Muscle layer of duodenum (tissue), 2 donors: ENCODE results near the gene BCAS3.
A peak's percentile ranks its signal among the peaks of the same experiment; 100 is the strongest.

Experiments
- H3K27ac ChIP-seq: one replicate; pipeline ENCODE4 v1.7.0; 2013; ENCODE audit warnings: mild to moderate bottlenecking, low read length
- H3K27me3 ChIP-seq: one replicate; pipeline ENCODE4 v1.7.0; 2013; ENCODE audit warnings: low read depth, mild to moderate bottlenecking, control low read depth, low read length
- H3K36me3 ChIP-seq, 2 donors: one replicate each; pipeline ENCODE4 v1.7.0; 2013; ENCODE audit warnings: low read length in 2 of 2, control low read depth in 1 of 2, mild to moderate bottlenecking in 1 of 2; ENCODE audit not compliant: insufficient read depth in 2 of 2, control insufficient read depth in 1 of 2
- H3K4me1 ChIP-seq, 2 donors: one replicate each; pipeline ENCODE4 v1.7.0; 2013; ENCODE audit warnings: low read length in 2 of 2, mild to moderate bottlenecking in 2 of 2, control low read depth in 1 of 2, moderate library complexity in 1 of 2; ENCODE audit not compliant: insufficient read depth in 2 of 2, control insufficient read depth in 1 of 2
- H3K4me3 ChIP-seq, 2 donors: one replicate each; pipeline ENCODE4 v1.7.0; 2013; ENCODE audit warnings: low read length in 2 of 2, low read depth in 1 of 2, mild to moderate bottlenecking in 1 of 2
- H3K9me3 ChIP-seq, 2 donors: one replicate each; pipeline ENCODE4 v1.7.0; 2013; ENCODE audit warnings: low read length in 2 of 2, control low read depth in 1 of 2, mild to moderate bottlenecking in 1 of 2; ENCODE audit not compliant: control insufficient read depth in 1 of 2
- donor health status: healthy.

BCAS3 gene

GRCh38 chr17:60717814-60718213 is 40.2 kb downstream of the BCAS3 start:
- Histone ChIP-seq H3K27me3 (no peaks in the 10 kb centered on the region), H3K36me3 (no peaks in the 10 kb centered on the region), H3K4me3 (no peak overlapping the region), H3K4me1 (peaks cover 0 to 7% of the 10 kb centered on the region in 2 donors), H3K27ac (no peak overlapping the region), H3K9me3 (no peaks in the 10 kb centered on the region)

DNA sequence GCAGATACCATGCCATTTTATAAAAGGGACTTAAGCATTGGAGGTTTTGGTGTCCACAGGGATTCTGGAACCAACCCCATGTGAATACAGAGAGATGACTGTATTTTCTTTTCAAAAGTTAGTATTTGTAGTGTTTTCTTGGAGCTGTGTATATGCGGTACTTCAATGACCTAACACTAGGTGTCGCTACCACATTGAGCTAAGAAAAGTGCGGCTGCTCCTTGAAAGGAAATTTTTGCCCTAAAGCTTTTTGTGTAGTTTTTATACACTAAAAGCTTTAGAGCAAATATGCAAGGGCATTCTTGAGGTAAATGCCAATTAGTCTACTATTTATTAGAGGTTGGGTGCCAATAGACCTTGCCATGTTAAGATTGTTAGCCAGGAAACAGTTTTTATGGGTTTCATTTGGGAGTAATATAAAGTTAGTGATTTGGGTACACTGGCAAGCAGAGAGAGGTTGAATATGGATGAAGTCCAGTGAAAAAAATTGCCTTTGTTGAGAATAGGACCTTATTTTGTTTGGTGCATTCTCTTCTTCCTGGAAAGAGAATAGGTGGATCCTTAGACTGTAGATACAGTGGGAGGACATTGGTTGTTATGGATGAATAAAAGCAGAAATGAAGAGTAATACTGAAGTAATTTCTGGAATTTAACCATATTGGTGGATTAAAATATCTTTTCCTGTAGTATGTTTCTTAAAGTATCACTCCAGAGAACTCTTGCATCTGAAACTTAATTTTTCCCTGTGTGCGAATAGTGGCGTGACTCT is 43.3 kb downstream of the BCAS3 start:
- Histone ChIP-seq H3K4me3 (no peak overlapping the region), H3K27me3 (no peaks in the 10 kb centered on the region), H3K4me1 (peaks cover 0 to 7% of the 10 kb centered on the region in 2 donors), H3K36me3 (no peaks in the 10 kb centered on the region), H3K27ac (no peak overlapping the region), H3K9me3 (no peaks in the 10 kb centered on the region)

- Histone ChIP-seq H3K4me3 (no peak overlapping the region), H3K27me3 (no peaks in the 10 kb centered on the region), H3K27ac (no peak overlapping the region), H3K9me3 (no peaks in the 10 kb centered on the region), H3K4me1 (peaks cover 0 to 7% of the 10 kb centered on the region in 2 donors), H3K36me3 (no peaks in the 10 kb centered on the region)
Measured at GRCh38 chr17:60724647-60725046, 47.0 kb downstream of the BCAS3 start.

DNA sequence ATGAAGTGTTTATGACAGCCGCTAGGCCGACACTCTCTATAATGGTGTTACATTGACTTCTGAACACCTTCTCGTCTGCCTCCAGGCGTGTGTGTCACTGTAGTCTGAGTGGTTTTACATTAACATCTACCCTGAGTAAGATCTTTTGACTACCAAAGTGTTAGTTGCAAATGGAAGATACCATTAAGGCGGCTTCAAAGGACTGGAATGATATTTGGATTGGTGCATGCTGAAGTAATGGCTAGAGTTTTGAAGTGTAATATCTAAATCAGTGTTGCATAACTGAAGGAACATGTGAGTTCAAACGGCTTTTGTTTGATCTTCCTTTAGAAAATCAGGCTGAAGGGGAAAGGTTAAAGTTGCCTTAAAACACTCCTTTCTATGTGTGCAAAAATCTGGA is 52.2 kb downstream of the BCAS3 start:
- Histone ChIP-seq H3K9me3 (no peaks in the 10 kb centered on the region), H3K27ac (no peak overlapping the region), H3K4me1 (no peaks in the 10 kb centered on the region)

GRCh38 chr17:60730273-60730672 is 52.6 kb downstream of the BCAS3 start:
- H3K27ac ChIP-seq = no peak overlapping the region
- no peaks in the 10 kb centered on the region for H3K27me3 ChIP-seq
- no peaks in the 10 kb centered on the region for H3K4me1 ChIP-seq
- no peaks in the 10 kb centered on the region for H3K36me3 ChIP-seq
- no peak overlapping the region for H3K4me3 ChIP-seq
- no peaks in the 10 kb centered on the region for H3K9me3 ChIP-seq

More for the DNA sequence above, 52.2 kb downstream of the BCAS3 start:
- no peaks in the 10 kb centered on the region for H3K36me3 ChIP-seq
- H3K4me3 ChIP-seq = no peak overlapping the region
- no peaks in the 10 kb centered on the region for H3K27me3 ChIP-seq

DNA sequence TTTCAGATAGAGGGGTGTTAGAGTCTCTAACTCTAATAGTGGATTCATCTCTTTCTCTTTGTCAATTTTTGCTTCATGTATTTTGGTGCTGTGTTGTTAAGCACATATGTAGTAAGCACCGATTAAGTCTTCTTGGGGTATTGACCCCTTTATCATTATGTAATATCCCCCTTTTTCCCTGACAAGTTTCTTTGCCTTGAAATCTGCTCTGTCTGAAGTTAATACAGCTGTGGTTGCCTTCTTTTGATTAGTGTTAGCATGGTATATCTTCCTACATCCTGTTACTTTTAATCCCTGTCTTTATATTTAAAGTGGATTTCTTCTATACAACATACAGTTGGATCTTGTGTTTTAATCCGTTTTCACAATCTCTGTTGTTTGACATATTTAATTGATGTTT is 60.6 kb downstream of the BCAS3 start:
- Histone ChIP-seq H3K4me1 (no peaks in the 10 kb centered on the region), H3K36me3 (no peaks in the 10 kb centered on the region), H3K27ac (no peak overlapping the region), H3K4me3 (no peak overlapping the region), H3K9me3 (no peaks in the 10 kb centered on the region), H3K27me3 (no peaks in the 10 kb centered on the region)

GRCh38 chr17:60740584-60740983 is 62.9 kb downstream of the BCAS3 start:
- no peak overlapping the region for H3K27ac ChIP-seq
- H3K9me3 ChIP-seq = no peaks in the 10 kb centered on the region
- H3K4me1 ChIP-seq = no peaks in the 10 kb centered on the region
- H3K27me3 ChIP-seq = no peaks in the 10 kb centered on the region
- H3K36me3 ChIP-seq = no peaks in the 10 kb centered on the region
- H3K4me3 ChIP-seq = no peak overlapping the region

DNA sequence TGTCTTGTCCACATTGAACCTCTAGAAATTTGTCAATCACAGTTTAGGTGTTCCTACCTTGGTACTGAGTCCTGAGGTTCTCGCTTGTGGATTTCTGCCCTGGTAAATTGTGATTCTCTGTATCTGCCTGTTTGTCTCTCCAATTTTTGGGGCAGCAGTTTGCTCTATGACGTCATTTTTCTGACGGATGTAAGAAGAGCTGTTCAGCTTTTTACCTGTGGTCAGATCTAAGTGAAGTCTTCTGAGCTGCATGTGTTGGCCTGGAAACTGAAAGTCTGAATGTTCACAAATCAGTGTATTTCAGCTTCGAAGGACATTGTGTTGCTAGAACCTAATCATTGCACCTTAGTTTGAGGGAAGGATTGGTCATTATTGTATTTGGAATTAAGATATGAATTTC is 63.4 kb downstream of the BCAS3 start:
- Histone ChIP-seq H3K4me3 (no peak overlapping the region), H3K27ac (no peak overlapping the region), H3K36me3 (no peaks in the 10 kb centered on the region), H3K9me3 (no peaks in the 10 kb centered on the region), H3K27me3 (no peaks in the 10 kb centered on the region), H3K4me1 (no peaks in the 10 kb centered on the region)

DNA sequence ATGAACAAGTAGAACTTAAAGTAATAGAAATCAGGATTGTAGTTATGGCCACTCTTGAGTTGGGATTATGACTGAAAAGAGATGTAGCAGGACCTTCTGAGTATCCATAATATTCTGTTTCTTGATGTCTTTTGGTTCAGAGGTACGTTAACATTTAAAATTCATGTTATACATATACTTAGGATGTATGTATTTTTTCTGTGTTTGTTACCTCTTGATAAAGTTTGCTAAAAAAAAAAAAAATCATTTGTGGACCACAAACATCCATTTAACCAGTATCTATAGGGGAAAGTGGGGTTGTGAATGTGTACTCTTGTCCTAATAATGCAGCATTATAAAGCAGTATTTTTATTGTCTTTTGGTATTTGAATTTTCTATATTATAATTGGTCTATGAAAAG is 65.6 kb downstream of the BCAS3 start:
- Histone ChIP-seq H3K27ac (no peak overlapping the region), H3K4me3 (peak overlapping the region in 1 of 2 donors; percentile 26)

DNA sequence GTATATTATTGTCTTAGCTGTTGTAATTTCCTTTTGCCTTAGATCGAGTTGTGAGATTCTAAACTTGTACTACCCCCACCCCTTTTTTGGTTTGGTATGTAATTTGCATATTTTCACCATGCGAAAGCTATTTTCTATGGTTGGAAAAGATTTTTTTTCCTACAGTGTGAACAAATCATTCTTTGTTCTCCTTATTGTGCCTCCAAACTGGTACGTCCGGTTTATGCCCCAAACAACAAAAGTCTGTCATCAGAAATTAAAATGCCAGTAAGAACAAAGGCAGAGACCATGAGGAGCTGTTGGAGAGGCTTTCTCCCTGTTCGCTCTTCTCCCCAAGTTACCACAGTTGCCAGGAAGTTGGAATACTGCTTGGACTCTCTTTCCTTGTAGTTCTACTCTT is 66.1 kb downstream of the BCAS3 start:
- Histone ChIP-seq H3K9me3 (no peaks in the 10 kb centered on the region), H3K27me3 (no peaks in the 10 kb centered on the region), H3K4me1 (no peaks in the 10 kb centered on the region), H3K4me3 (peak overlapping the region; percentile 15 to 26), H3K36me3 (no peaks in the 10 kb centered on the region), H3K27ac (peak overlapping the region; percentile 54)

More for the DNA sequence above, 65.6 kb downstream of the BCAS3 start:
- Histone ChIP-seq H3K36me3 (no peaks in the 10 kb centered on the region), H3K9me3 (no peaks in the 10 kb centered on the region), H3K27me3 (no peaks in the 10 kb centered on the region), H3K4me1 (no peaks in the 10 kb centered on the region)

DNA sequence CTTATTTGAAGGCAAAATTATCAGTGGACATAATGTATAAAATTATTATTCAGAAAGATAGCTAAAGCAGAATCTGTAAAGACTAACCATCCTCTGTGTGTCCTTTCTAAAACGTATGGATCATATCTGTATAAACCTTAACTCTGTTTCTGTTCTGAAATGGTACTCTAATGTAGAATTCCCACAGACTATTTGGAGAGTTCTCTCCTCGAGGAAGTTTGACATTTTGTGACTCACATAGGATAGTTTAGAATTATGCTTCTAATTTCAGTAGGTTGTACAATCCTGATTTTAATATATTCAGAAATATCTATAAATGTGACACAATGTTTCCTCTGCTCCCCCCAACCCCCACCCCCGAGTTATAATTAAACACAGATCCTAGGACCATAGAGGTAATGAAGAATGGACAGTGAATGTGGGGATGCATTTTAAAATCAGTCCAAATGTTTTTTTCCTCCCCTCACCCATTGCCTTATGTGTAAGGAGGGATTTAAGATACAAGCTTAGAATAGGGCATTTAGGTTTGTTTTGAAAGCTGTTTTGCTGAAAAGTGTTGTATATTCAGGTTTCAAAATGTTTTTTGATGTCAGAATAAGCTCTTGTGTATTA is 66.8 kb downstream of the BCAS3 start:
- H3K4me1 ChIP-seq = no peaks in the 10 kb centered on the region
- H3K27ac ChIP-seq = peak overlapping the region; percentile 54
- no peak overlapping the region for H3K4me3 ChIP-seq
- H3K9me3 ChIP-seq = no peaks in the 10 kb centered on the region
- H3K27me3 ChIP-seq = no peaks in the 10 kb centered on the region
- H3K36me3 ChIP-seq = no peaks in the 10 kb centered on the region

DNA sequence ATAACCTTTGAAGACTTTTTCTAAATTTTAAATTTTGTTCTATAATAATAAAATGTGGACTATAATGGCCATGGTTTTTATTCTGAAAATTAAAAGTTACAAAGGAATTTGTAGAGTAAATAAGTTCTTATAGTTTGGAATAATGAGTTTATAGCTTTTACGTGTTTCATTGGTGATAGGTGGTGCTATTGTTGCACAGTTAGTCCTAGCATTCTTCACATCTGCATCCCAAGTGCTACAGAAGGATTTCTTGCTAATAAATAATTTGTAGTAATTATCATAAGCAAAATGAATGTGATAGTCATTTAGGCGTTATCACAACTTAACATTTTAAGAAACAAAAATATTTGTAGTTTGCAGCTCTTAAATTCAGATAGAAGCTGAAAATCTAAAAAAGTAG is 67.9 kb downstream of the BCAS3 start:
- no peaks in the 10 kb centered on the region for H3K27me3 ChIP-seq

More for the DNA sequence above, 67.9 kb downstream of the BCAS3 start:
- Histone ChIP-seq H3K27ac (no peak overlapping the region), H3K36me3 (no peaks in the 10 kb centered on the region), H3K4me3 (no peak overlapping the region), H3K9me3 (no peaks in the 10 kb centered on the region), H3K4me1 (no peaks in the 10 kb centered on the region)
